Thymus (tissue), 11 donors: ENCODE results near the gene SYNRG. TPM values are rescaled to one million over a fixed set of nuclear protein-coding genes. Genes with fewer than 3 reads are reported as not detected.

ENCODE experiments used
- DNase-seq, 9 donors: peaks; one replicate each; pipeline ENCODE4 v3.0.0-alpha.2; 2013; ENCODE audit warnings: low spot score in 9 of 9, low read depth in 6 of 9, missing footprints in 1 of 9
- H3K27ac ChIP-seq, 2 donors: one replicate each; pipeline ENCODE4 v1.5.1; 2013; ENCODE audit warnings: control low read depth in 1 of 2, low read depth in 1 of 2, low read length in 1 of 2, mild to moderate bottlenecking in 1 of 2, moderate library complexity in 1 of 2
- H3K27me3 ChIP-seq, 2 donors: one replicate each; pipeline ENCODE4 v1.5.1; 2013; ENCODE audit warnings: low read length in 1 of 2; ENCODE audit not compliant: control insufficient read depth in 2 of 2, insufficient read depth in 1 of 2
- H3K36me3 ChIP-seq, 2 donors: one replicate each; pipeline ENCODE4 v1.5.1; 2013; ENCODE audit warnings: low read length in 1 of 2, mild to moderate bottlenecking in 1 of 2, moderate library complexity in 1 of 2; ENCODE audit not compliant: control insufficient read depth in 2 of 2, insufficient read depth in 2 of 2
- H3K4me1 ChIP-seq, 2 donors: one replicate each; pipeline ENCODE4 v1.5.1; 2013; ENCODE audit warnings: low read length in 2 of 2; ENCODE audit not compliant: control insufficient read depth in 2 of 2, insufficient read depth in 2 of 2
- H3K4me3 ChIP-seq, 2 donors: one replicate each; pipeline ENCODE4 v1.5.1; 2013; ENCODE audit warnings: low read length in 2 of 2, control low read depth in 1 of 2, mild to moderate bottlenecking in 1 of 2
- H3K9me3 ChIP-seq, 2 donors: one replicate each; pipeline ENCODE4 v1.5.1; 2013; ENCODE audit warnings: low read length in 1 of 2, mild to moderate bottlenecking in 1 of 2; ENCODE audit not compliant: control insufficient read depth in 2 of 2, insufficient read depth in 1 of 2
- WGBS: extraction: QIAGEN DNeasy Blood & Tissue Kit; methylation state at CpG from one replicate; pipeline ENCODE4 v1.1.7; 2013; 5-methylcytosine and 5-hydroxymethylcytosine counted together
- polyA plus RNA-seq: library from polyadenylated mRNA; stranded (reverse); fragments of 200-250 nt; gene quantifications from one replicate; pipeline ENCODE4 v1.2.3, GENCODE V29; 2013
- total RNA-seq: library from RNA; stranded (reverse); fragments of 120-200 nt; gene quantifications from one replicate; pipeline ENCODE4 v1.2.4, GENCODE V29; 2013
- donor health status: healthy.

The SYNRG gene
- total and polyA plus RNA-seq, 2 donors: 17.8 to 20.2 TPM

- no peaks in the 10 kb centered on the region for H3K9me3 ChIP-seq
- H3K27ac ChIP-seq: no peak overlapping the region
- peaks cover 0 to 4% of the 10 kb centered on the region in 2 donors for H3K4me1 ChIP-seq
- 98% methylated on average over 1 of the region's 1 CpG for WGBS
- DNase-seq: no peak
- H3K27me3 ChIP-seq: no peaks in the 10 kb centered on the region
- peaks cover 35 to 43% of the 10 kb centered on the region in 2 donors for H3K36me3 ChIP-seq
- no peak overlapping the region for H3K4me3 ChIP-seq
Observed at GRCh38 chr17:37479025-37479424, 130.2 kb downstream of the SYNRG start.

GRCh38 chr17:37478187-37478586 is 131.0 kb downstream of the SYNRG start:
- Histone ChIP-seq H3K4me1 (peaks cover 0 to 4% of the 10 kb centered on the region in 2 donors), H3K4me3 (no peak overlapping the region), H3K36me3 (peaks cover 43 to 51% of the 10 kb centered on the region in 2 donors), H3K9me3 (no peaks in the 10 kb centered on the region), H3K27ac (no peak overlapping the region), H3K27me3 (no peaks in the 10 kb centered on the region)
- DNase-seq: no peak
- 98% methylated on average over 2 of the region's 2 CpGs for WGBS

- H3K9me3 ChIP-seq: no peaks in the 10 kb centered on the region
- peak overlapping the region in 1 of 2 donors; percentile 38 for H3K27ac ChIP-seq
- H3K27me3 ChIP-seq: no peaks in the 10 kb centered on the region
- no peak for DNase-seq
- no peaks in the 10 kb centered on the region for H3K4me1 ChIP-seq
- H3K4me3 ChIP-seq: no peak overlapping the region
- peaks cover 47 to 60% of the 10 kb centered on the region in 2 donors for H3K36me3 ChIP-seq
- 95% methylated on average over 4 of the region's 4 CpGs for WGBS
Observed at GRCh38 chr17:37476431-37477120, 132.6 kb downstream of the SYNRG start.

GRCh38 chr17:37475731-37476420 is 133.3 kb downstream of the SYNRG start:
- Histone ChIP-seq H3K36me3 (peaks cover 47 to 65% of the 10 kb centered on the region in 2 donors), H3K9me3 (no peaks in the 10 kb centered on the region), H3K27me3 (no peaks in the 10 kb centered on the region), H3K4me1 (no peaks in the 10 kb centered on the region), H3K27ac (peak overlapping the region in 1 of 2 donors; percentile 38), H3K4me3 (no peak overlapping the region)
- 86% methylated on average over 1 of the region's 1 CpG for WGBS
- DNase-seq: no peak

- no peak overlapping the region for H3K4me3 ChIP-seq
- H3K27ac ChIP-seq: no peak overlapping the region
- 52% methylated on average over 7 of the region's 7 CpGs for WGBS
- DNase-seq: no peak
- peaks cover 38 to 72% of the 10 kb centered on the region in 2 donors for H3K36me3 ChIP-seq
- H3K4me1 ChIP-seq: no peaks in the 10 kb centered on the region
- no peaks in the 10 kb centered on the region for H3K9me3 ChIP-seq
- no peaks in the 10 kb centered on the region for H3K27me3 ChIP-seq
Observed at GRCh38 chr17:37470181-37470580, 139.0 kb downstream of the SYNRG start.

- DNase-seq: no peak
- H3K4me1 ChIP-seq: no peaks in the 10 kb centered on the region
- H3K27ac ChIP-seq: no peak overlapping the region
- peaks cover 30 to 52% of the 10 kb centered on the region in 2 donors for H3K36me3 ChIP-seq
- no peaks in the 10 kb centered on the region for H3K9me3 ChIP-seq
- H3K4me3 ChIP-seq: no peak overlapping the region
- H3K27me3 ChIP-seq: no peaks in the 10 kb centered on the region
- WGBS: 97% methylated on average over 1 of the region's 1 CpG
Observed at GRCh38 chr17:37466471-37466870, 142.7 kb downstream of the SYNRG start.

- Histone ChIP-seq H3K4me1 (no peaks in the 10 kb centered on the region), H3K36me3 (peaks cover 23 to 45% of the 10 kb centered on the region in 2 donors), H3K9me3 (no peaks in the 10 kb centered on the region), H3K27me3 (no peaks in the 10 kb centered on the region), H3K4me3 (no peak overlapping the region), H3K27ac (no peak overlapping the region)
- DNase-seq: no peak
- WGBS: 99% methylated on average over 7 of the region's 7 CpGs
Observed at GRCh38 chr17:37465069-37465616, 144.1 kb downstream of the SYNRG start.
